ENCODE results near the gene SRPRB.

SRPRB gene

GRCh38 chr3:133805702-133806475 is at the start of gene SRPRB:
TSS of gene SRPRB (plus strand) at chr3:133805815. CDS start at chr3:133805849, 34 bp downstream.
- peak; percentile 99 for DNase-seq (ENCODE audit: low spot score)

- no peak for DNase-seq (ENCODE audit: low spot score)
Measured at GRCh38 chr3:133756716-133757694, 48.6 kb upstream of the SRPRB start.

- DNase-seq (ENCODE audit: low spot score) = no peak
Measured at GRCh38 chr3:133757701-133758567, 47.7 kb upstream of the SRPRB start.

GRCh38 chr3:133758568-133758928 is 47.1 kb upstream of the SRPRB start:
- DNase-seq (ENCODE audit: low spot score) = no peak

GRCh38 chr3:133758964-133759739 is 46.5 kb upstream of the SRPRB start:
- DNase-seq (ENCODE audit: low spot score) = no peak

GRCh38 chr3:133759740-133760305 is 45.8 kb upstream of the SRPRB start:
- no peak for DNase-seq (ENCODE audit: low spot score)

GRCh38 chr3:133760916-133761315 is 44.7 kb upstream of the SRPRB start:
- no peak for DNase-seq (ENCODE audit: low spot score)

GRCh38 chr3:133761605-133762484 is 43.8 kb upstream of the SRPRB start:
- DNase-seq (ENCODE audit: low spot score) = no peak

- DNase-seq (ENCODE audit: low spot score) = no peak
Measured at GRCh38 chr3:133762539-133762938, 43.1 kb upstream of the SRPRB start.

- DNase-seq (ENCODE audit: low spot score) = no peak
Measured at GRCh38 chr3:133763797-133764683, 41.6 kb upstream of the SRPRB start.

GRCh38 chr3:133765256-133765655 is 40.4 kb upstream of the SRPRB start:
- no peak for DNase-seq (ENCODE audit: low spot score)

GRCh38 chr3:133767607-133768006 is 38.0 kb upstream of the SRPRB start:
- no peak for DNase-seq (ENCODE audit: low spot score)

- DNase-seq (ENCODE audit: low spot score) = no peak
Measured at GRCh38 chr3:133769536-133769935, 36.1 kb upstream of the SRPRB start.

- DNase-seq (ENCODE audit: low spot score) = no peak
Measured at GRCh38 chr3:133773732-133774131, 31.9 kb upstream of the SRPRB start.

GRCh38 chr3:133775309-133775708 is 30.3 kb upstream of the SRPRB start:
- no peak for DNase-seq (ENCODE audit: low spot score)

GRCh38 chr3:133775835-133776234 is 29.8 kb upstream of the SRPRB start:
- no peak for DNase-seq (ENCODE audit: low spot score)

GRCh38 chr3:133776794-133777438 is 28.7 kb upstream of the SRPRB start:
- DNase-seq (ENCODE audit: low spot score) = no peak

Data from AG20443 (cell line).